ENCODE measurements around the gene PDPK1.
"Not testable (repeated sequence)": the region's sequence is repeated elsewhere in the genome, so short reads cannot be mapped to it uniquely, and the experiment has no call there.

The PDPK1 gene

DNA sequence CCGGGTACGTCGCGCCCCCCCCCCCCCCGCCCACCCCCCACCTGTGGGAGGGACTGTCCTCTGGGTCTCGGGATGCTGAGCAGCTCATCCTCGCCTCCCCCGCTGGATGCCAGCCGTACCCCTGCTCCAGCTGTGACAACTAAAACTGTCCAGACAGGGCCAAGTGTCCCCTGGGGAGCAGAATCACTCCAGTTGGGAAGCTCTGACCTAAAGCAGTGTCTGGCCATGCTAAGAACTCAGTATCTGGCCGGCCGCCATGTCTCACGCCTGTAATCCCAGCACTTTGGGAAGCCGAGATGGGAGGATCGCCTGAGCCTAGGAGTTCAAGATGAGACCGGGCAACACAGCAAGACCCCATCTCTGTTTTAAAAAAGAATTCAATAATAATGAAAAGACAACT lies 83.0 kb downstream of the PDPK1 start:
- DNase-seq, result not testable (repeated sequence)

GRCh38 chr16:2621395-2621794 lies 83.6 kb downstream of the PDPK1 start:
- DNase-seq, result not testable (repeated sequence)

GRCh38 chr16:2627075-2627474 lies 89.3 kb downstream of the PDPK1 start:
- DNase-seq, result not testable (repeated sequence)

DNA sequence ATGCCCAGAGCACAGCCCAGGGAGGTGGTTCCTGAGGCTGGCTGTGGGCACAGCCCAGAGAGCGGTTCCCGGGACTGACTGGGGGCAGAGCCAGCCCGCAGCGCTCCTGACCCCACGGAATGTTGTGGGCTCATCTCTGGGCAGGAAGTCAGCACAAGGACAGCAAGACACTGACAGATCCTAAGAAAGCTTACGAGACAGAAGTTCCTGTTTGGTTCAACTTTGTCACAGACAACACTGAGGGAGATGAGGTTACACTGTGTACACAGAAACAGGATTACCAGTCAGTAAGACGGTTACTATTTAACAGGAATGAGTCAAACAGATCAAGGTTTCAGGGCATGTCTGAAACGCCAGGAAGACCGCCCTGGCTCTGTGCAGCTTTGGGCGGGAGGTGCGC lies 93.4 kb downstream of the PDPK1 start:
- DNase-seq, result not testable (repeated sequence)

- DNase-seq, result not testable (repeated sequence)
Measured at GRCh38 chr16:2632291-2632690, 94.5 kb downstream of the PDPK1 start.

DNA sequence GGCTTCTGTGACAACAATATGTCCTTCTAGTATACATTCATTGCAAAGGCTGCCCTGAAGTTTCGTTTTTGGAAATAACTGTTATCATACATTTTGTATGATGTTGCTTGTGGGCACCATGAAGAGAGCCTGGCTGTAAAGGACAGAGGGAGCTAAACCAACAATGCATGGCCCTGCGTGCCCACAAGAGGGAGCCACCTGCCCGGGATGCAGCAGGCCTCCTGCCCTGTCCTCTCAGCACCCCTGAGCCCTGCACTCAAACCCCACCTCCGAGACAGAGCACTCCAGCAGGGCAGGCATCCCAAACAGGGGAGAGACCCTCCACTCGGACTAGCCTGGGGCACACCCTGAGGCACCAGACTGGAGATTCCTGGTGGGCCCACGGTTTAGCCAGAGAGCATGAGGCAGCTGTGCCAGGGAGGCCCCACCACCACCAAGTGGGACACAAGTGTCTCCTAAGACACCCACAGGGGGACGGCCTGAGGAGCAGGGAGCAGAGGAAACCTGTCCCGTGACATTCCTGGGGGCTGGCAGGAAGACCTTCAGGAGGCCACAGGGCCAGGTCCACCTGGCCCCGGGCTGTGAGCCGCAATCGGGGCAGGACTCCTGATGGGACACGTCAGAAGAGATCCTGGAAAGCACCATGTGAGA lies 101.4 kb downstream of the PDPK1 start:
- DNase-seq, result peak; percentile 40

DNA sequence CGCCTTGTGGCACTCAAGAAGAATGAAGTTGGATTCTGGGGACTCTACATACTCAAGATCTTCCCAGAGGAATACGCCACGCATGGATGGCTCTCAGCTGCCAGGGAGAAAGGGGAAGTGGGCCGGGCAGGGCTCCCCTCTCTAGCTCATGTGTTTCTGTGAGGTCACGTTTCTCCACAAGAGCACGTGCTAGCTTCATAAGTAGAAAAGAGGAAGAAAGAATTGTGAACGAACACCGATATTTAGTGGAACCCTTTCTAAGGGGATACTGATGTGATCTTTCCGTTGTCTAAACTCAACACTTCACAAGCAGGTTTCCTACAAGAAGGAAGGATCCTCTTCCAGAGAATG lies 101.9 kb downstream of the PDPK1 start:
- not testable (repeated sequence) for DNase-seq

DNA sequence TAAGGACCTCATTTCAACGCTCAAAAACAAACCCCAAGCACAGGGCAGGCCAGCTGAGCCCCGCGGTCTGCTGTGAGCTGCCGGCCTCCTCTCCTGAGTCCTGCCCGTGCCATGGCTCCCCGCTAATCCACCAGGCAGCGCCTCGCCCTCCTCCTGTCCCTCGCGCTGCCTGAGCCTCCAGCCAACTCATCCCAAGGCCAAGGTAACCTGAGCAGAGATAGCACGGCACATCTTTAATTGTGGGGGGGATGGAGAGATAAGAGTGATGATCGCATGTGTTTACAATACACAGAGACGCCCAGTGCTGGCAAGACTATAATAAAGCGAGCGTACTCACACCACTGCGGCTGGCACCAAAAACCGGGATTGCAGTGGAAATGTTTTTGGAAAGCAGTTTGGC lies 104.7 kb downstream of the PDPK1 start:
- not testable (repeated sequence) for DNase-seq

GRCh38 chr16:2644754-2645453 lies 107.1 kb downstream of the PDPK1 start:
- DNase-seq, result not testable (repeated sequence)

DNA sequence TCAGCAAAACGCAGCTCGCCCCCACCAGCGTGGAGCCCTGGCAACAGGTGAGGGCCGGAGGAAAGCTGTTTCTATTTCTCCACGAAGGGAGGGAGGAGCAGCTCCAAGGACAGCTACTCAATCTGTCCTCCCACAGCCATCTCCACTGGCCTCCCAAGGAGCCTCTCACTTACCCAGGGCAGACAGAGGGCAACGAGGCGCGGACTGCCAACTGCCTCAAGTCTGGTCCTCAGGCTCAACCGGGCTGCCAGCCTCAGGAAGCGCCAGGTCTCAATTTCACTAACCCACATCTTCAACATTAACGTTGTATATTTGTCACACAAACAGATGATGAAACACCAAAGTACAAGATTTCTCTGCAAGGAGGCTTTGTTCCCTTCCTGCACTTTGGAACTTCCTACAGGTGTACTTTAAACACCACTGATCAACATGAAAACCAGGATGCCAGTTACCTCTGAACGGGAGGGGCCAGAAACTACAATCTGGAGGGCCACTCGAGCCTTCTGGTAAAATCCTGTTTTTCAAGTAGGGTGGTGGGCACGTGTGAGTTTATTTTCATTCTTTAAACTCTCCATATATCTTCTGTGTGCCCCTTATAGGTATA lies 113.5 kb downstream of the PDPK1 start:
- DNase-seq, result not testable (repeated sequence)

Data from activated effector memory CD4-positive, alpha-beta T cell treated with Interleukin-2 at 50 U/mL for 16 hours (primary cell).